Thoracic aorta (tissue), 2 donors: ENCODE measurements around the gene FSTL4. TPM values are rescaled to one million over a fixed set of nuclear protein-coding genes. Genes with fewer than 3 reads are reported as not detected.

Experiments used
- ATAC-seq: fragments of 150-250 bp; one replicate; pipeline ENCODE4 v1.8.0; 2017; ENCODE audit warnings: low read depth; ENCODE audit not compliant: insufficient number of reproducible peaks, low FRiP score
- DNase-seq: peaks from one replicate; pipeline ENCODE4 v3.0.0-alpha.2; 2020; ENCODE audit warnings: low spot score
- H3K27ac ChIP-seq, 2 donors: fragments of 200-600 bp; sonication (generic); 1 replicate in 1 of 2; 2 replicates in 1 of 2; pipeline ENCODE4 v1.5.1; 2016; ENCODE audit warnings: mild to moderate bottlenecking in 2 of 2, moderate library complexity in 2 of 2
- H3K27me3 ChIP-seq: fragments of 200-600 bp; sonication (generic); replicated peaks from 2 replicates; pipeline ENCODE4 v1.6.0; 2016; ENCODE audit warnings: mild to moderate bottlenecking; ENCODE audit not compliant: insufficient read depth
- H3K36me3 ChIP-seq: fragments of 200-600 bp; sonication (generic); one replicate; pipeline ENCODE4 v1.5.1; 2016
- H3K4me1 ChIP-seq, 2 donors: fragments of 200-600 bp; sonication (generic); 1 replicate in 1 of 2; 2 replicates in 1 of 2; pipeline versions ENCODE4 v1.5.1 to v1.6.0; 2016; ENCODE audit warnings: low read depth in 2 of 2, mild to moderate bottlenecking in 1 of 2; ENCODE audit not compliant: control insufficient read depth in 1 of 2
- H3K4me3 ChIP-seq: fragments of 200-600 bp; sonication (generic); 2 replicates; pipeline ENCODE4 v1.5.1; 2016; ENCODE audit warnings: mild to moderate bottlenecking
- H3K9me3 ChIP-seq: fragments of 200-600 bp; sonication (generic); 2 replicates; pipeline ENCODE4 v1.5.1; 2016
- total RNA-seq, 2 donors: library from RNA; depleted of rRNA; stranded (reverse); fragments of >200 nt; gene quantifications; one replicate each; pipeline versions ENCODE4 v1.1.0 to v1.2.3, GENCODE V29; 2016
- TF ChIP-seq, protein P1 (sequence below): fragments of 200-600 bp; sonication (generic); IDR thresholded peaks from one replicate; pipeline ENCODE4 v1.5.1; 2019; ENCODE audit warnings: antibody characterized with exemption

FSTL4 gene
- total RNA-seq, 2 donors from 2014 or later: not detected

DNA sequence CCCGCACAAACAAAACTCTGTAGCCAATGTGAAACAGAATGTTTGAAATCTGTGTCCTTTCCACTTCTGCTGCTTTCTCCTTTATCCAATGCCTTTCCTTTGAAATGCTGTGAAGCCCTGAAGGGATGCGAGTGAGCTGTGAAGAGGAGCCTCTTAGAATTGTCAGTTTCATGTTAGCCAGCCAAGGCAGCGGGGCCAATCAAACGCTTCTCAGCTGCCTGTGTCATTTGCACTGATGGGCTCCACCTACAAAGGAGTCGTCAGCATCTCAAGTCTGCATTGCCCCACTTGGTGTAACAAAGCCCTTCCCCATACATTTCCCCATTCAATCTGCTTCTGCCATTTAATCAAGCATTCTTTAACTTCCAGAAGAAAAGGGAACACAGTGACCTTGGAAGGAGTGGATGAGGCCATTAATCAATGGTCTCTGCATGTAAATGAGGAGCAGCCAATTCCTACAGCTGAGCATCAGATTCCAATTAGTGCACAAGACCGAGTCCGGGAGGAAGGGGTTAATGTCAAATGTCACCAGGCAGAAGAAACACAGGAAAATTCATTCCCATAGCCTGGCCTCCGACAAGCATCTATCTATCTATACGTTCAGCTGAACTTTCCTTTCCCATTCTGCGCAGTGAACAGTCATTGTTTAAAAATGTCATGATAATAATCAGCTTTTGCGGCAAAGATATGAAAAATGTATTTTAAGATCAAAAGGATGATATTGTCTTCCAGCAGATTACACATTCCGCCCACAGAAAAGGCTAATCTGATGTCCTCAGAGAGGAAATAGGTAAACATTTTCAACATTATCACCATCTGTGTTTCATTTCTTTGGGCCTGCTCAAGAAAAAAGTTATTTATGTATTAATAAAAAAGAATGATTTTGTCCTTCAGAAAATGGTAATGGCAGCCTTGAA is 154.6 kb downstream of the FSTL4 start:
- Histone ChIP-seq H3K36me3 (no peaks in the 10 kb centered on the region), H3K4me3 (no peak overlapping the region), H3K4me1 (no peaks in the 10 kb centered on the region), H3K9me3 (no peaks in the 10 kb centered on the region), H3K27me3 (no peaks in the 10 kb centered on the region), H3K27ac (no peak overlapping the region)
- ATAC-seq: no peak
- DNase-seq: no peak
- TF ChIP-seq, protein P1, sequence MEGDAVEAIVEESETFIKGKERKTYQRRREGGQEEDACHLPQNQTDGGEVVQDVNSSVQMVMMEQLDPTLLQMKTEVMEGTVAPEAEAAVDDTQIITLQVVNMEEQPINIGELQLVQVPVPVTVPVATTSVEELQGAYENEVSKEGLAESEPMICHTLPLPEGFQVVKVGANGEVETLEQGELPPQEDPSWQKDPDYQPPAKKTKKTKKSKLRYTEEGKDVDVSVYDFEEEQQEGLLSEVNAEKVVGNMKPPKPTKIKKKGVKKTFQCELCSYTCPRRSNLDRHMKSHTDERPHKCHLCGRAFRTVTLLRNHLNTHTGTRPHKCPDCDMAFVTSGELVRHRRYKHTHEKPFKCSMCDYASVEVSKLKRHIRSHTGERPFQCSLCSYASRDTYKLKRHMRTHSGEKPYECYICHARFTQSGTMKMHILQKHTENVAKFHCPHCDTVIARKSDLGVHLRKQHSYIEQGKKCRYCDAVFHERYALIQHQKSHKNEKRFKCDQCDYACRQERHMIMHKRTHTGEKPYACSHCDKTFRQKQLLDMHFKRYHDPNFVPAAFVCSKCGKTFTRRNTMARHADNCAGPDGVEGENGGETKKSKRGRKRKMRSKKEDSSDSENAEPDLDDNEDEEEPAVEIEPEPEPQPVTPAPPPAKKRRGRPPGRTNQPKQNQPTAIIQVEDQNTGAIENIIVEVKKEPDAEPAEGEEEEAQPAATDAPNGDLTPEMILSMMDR: no peak

DNA sequence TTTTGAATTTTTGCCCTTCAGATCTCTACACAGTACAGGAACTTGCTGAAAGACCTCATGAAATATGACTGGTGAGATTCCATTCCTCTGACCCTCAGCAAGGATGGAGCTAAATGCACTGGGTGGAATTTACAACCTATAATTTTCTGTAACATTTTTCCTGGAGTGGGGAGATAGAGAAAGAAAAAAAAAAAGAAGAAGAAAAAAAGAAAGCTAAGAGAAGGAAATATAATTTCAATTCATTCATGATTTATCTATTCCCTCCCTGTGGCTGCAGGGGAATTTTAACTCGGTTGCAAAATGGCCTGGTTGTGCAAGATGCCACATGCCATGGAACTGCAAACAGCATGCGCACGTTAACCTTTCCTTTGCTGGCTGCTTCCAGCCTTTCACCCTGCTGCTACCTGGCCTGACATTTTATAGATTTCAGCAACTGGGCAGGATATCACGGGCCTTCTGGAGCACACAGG is 155.4 kb downstream of the FSTL4 start:
- no peak for DNase-seq
- no peak for ATAC-seq
- no peak overlapping the region for H3K27ac ChIP-seq
- H3K36me3 ChIP-seq: no peaks in the 10 kb centered on the region
- H3K9me3 ChIP-seq: no peaks in the 10 kb centered on the region
- H3K27me3 ChIP-seq: no peaks in the 10 kb centered on the region
- H3K4me3 ChIP-seq: no peak overlapping the region
- TF ChIP-seq, protein P1: no peak
- no peaks in the 10 kb centered on the region for H3K4me1 ChIP-seq

DNA sequence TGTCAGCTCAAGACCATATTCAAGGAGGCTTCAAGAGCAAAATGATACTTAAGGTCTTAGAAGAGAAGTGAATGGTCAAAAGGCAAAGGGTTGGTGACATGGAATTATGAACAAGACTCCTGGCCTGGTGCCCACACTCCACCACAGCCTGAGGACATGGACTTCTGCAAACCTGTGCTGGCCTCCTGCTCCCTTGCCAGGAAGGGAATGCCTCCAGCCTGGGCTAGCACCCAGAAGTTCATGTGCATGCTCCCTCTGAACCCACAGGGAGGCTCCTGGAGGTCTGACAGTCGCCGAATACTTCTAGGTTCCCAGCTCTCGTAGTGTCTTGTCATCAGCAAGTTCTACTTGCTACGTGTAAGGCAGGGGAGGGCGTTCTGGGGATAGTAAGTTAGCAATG is 156.7 kb downstream of the FSTL4 start:
- Histone ChIP-seq H3K4me1 (no peaks in the 10 kb centered on the region), H3K36me3 (no peaks in the 10 kb centered on the region), H3K27me3 (no peaks in the 10 kb centered on the region), H3K4me3 (no peak overlapping the region), H3K27ac (no peak overlapping the region), H3K9me3 (no peaks in the 10 kb centered on the region)
- ATAC-seq (no peak), DNase-seq (no peak)
- TF ChIP-seq, protein P1: no peak

DNA sequence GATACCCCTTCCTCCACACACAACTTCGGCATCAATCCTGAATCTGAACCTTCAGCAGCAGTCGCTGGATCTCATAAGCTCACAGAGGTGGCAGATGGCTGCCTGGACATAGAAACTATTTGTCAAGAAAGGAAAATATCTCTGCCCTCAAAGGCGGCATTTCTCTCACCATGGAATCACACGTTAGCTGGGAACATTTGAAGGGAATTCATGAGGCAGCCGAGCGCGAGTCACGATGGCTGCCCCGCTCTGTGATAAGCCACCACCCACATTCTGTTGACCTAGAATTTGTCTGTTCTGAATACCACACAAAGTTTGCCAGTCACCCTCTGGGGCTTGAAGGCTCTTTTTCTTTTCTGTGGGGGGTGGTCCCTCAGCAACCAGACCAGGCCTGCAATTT is 157.9 kb downstream of the FSTL4 start:
- ATAC-seq (no peak), DNase-seq (no peak)
- Histone ChIP-seq H3K27me3 (no peaks in the 10 kb centered on the region), H3K4me3 (no peak overlapping the region), H3K9me3 (no peaks in the 10 kb centered on the region), H3K27ac (no peak overlapping the region), H3K4me1 (no peaks in the 10 kb centered on the region), H3K36me3 (no peaks in the 10 kb centered on the region)
- TF ChIP-seq, protein P1: no peak

DNA sequence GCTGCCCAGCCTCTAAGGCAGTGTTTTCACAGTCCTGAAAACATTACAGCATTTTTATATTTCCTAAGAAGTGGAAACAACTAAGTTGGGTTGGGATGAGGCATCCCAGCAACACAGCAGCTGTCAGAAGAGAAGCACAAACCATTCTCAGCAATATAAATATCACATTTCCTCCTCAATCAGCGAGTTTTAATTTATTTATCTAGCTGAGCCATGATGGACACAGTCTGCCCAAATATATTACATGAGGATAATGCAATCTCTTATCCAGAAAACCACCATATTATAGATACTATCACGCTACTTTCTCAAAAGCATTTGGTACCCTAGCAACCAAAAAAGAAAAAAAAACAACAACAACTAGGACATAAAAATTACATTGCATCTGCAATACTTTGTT is 158.5 kb downstream of the FSTL4 start:
- no peaks in the 10 kb centered on the region for H3K9me3 ChIP-seq
- ATAC-seq: no peak

More for the DNA sequence above, 158.5 kb downstream of the FSTL4 start:
- no peaks in the 10 kb centered on the region for H3K27me3 ChIP-seq
- no peak overlapping the region for H3K27ac ChIP-seq
- no peak for DNase-seq
- no peaks in the 10 kb centered on the region for H3K4me1 ChIP-seq
- H3K4me3 ChIP-seq: no peak overlapping the region
- no peaks in the 10 kb centered on the region for H3K36me3 ChIP-seq
- TF ChIP-seq, protein P1: no peak
